Inferior parietal cortex (tissue), 1 donor: ENCODE results near the gene TMEM242.
"Not testable (repeated sequence)": the region's sequence is repeated elsewhere in the genome, so short reads cannot be mapped to it uniquely, and the experiment has no call there.

ENCODE experiments used
- DNase-seq: peaks from one replicate; pipeline ENCODE4 v3.0.0-alpha.2; 2016; ENCODE audit errors: extremely low spot score

Gene TMEM242

DNA sequence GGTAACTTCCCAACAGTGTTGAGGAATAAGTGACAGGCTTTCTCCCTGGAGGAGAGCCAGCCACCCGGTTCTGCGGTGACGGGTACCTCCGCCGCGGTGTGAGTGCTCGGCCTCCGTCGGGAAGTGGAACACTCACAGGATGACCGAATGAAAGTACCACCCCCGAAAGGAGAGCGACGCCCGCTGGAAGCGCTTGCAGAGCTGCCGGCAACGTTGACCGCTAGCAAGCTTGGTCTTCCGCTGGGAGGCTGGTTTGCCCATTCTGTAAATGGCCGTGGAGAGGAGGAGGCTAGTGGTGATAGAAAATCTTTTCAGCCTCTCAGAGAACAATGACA is 614 bp upstream of the TMEM242 start:
- no peak for DNase-seq

- no peak for DNase-seq
These were observed 496 bp downstream of the TMEM242 start for GRCh38 chr6:157322792-157323254.

DNA sequence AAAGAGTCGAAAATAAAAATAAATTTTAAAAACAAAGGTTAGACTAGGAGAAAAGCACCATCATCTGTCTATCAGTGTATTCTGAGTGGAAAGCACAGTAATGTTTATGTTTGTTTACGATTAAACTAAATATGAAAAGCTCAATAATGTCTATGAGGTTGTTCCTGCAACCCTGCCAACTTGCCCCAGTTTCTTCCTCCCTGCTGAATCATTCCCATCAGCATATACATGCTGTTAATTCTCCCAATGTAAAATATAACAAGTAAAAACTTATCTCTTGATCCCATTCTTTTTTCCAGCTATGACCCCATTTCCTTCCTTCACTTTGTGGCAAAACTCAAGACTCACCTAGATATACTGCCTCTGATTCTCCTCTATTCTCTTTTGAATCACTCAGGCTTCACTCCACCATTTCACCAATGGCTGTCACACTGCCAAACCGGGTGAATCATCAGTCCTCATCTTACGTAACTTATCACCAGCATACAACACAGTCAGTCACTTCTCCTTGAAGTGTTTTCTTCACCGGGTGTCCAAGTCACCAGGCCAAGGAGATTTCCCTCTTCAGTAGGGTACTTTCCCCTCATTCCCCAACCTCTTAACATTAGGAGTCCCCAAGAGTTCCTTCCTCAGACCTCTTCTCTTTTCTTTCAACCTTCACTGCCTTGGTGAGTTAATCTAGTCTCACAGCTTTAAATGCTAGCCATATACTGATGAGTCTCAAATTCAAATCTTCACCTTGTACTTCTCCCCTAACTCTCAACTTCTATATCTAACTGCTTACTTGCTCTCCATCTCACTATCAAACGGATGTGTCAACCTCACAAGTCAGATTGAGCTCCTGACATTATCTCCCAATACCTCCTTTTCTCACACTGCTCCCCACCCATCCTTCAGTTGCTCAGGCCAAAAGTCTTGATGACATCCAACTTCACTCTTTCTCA is 6.2 kb downstream of the TMEM242 start:
- DNase-seq, result peak; percentile 88

- DNase-seq, result peak; percentile 83
These were observed 8.5 kb downstream of the TMEM242 start for GRCh38 chr6:157314705-157315321.

DNA sequence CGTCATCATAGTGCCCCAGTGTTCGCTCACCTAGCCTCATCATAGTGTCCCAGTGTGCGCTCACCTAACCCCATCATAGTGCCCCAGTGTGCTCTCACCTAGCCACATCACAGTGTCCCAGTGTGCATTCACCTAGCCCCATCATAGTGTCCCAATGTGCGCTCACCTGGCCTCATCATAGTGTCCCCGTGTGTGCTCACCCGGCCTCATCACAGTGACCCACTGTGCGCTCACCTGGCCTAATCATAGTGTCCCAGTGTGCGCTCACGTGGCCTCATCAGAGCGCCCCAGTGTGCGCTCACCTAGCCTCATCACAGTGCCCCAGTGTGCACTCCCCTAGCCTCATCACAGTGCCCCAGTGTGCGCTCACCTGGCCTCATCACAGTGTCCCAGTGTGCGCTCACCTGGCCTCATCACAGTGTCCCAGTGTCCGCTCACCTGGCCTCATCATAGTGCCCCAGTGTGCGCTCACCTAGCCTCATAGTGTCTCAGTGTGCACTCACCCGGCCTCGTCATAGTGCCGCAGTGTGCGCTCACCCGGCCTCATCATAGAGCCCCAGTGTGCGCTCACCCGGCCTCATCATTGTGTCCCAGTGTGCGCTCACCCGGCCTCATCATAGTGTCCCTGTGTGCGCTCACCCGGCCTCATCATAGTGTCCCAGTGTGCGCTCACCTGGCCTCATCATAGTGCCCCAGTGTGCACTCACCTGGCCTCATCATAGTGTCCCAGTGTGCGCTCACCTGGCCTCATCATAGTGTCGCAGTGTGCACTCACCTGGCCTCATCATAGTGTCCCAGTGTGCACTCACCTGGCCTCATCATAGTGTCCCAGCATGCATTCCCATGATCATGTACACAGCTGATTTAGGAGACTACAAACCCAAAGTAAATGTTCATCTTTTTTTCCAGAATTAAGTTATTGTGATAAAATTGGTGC is 9.5 kb downstream of the TMEM242 start:
- no peak for DNase-seq

DNA sequence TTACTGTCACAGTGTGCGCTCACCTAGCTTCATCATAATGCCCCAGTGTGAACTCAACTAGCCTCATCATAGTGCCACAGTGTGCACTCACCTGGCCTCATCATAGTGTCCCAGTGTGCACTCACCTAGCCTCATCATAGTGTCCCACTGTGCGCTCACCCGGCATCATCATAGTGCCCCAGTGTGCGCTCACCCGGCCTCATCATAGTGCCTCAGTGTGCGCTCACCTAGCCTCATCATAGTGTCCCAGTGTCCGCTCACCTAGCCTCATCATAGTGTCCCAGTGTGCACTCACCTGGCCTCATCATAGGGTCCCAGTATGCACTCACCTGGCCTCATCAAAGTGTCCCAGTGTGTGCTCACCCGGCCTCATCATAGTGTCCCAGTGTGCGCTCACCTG is 10.6 kb downstream of the TMEM242 start:
- no peak for DNase-seq

DNA sequence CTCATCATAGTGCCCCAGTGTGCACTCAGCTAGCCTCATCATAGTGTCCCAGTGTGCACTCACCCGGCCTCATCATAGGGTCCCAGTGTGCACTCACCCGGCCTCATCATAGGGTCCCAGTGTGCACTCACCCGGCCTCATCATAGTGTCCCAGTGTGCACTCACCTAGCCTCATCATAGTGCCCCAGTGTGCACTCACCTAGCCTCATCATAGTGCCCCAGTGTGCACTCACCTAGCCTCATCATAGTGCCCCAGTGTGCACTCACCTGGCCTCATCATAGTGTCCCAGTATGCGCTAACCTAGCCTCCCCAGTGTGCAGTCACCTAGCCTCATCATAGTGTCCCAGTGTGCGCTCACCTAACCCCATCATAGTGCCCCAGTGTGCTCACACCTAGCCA is 12.6 kb downstream of the TMEM242 start:
- DNase-seq, result not testable (repeated sequence)

DNA sequence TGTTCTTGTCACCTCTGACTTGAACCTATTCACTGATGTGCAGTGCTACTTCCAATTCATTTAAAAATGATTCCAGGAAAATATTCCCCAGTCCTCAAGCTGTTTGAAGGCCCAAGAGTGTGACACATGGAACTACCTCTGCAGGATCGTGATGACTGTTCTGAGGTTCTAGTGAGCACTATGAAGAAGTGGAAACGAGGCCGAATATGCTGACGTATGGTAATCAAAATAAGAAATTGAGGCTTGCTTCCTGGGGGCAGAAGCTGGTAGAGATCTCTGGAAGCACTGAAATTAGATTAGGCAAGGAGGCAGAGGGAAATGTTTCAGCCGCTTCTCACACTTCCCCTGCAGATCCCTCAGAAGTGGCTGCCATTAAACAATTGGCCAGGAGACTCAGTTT is 15.7 kb downstream of the TMEM242 start:
- DNase-seq, result no peak

DNA sequence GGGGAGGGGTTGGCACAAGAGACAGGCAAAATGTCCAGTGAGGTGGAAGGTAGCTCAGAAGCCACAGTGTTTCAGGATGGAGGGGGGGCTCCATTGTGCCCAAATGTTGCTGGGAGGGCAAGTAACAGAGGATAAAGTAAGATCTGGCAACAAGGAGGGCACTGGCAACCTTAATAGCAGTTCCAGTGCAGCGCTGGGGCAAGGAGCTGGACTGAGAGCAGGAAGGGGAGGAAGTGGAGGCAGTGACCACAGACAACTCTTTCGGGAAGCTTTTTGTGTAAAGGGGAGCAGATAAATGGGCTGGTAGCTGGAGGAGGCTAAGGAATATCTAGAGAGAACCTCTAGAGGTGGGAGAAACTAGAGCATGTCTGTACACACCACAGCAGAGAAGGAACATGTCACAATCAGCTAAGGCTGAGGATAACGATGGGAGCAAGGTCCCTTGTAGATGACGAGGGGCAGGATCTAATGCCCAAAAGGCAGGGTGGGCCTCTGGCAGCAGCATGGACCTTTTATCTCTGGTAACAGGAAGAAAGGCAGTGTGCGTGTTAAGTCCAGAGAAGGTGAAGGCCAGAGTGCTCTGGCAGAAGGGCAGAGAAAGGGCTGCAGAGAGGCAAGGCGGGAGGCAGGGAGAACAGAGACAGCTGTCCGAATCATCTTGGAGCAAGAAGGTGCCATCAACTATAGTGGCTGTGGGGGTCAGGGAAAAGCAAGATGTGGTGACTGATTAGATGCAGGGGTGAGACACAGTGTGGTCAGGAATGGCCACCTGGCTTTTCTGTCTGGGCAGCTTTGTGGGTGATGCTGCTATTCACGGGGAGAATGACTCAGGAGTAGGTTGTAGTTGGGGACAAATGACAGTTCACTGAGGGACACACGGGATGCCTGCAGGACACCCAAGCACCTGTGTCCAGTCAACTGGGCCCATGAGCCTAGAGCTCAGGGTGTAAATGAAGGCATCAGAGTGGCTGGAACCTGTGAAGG is 17.4 kb downstream of the TMEM242 start:
- no peak for DNase-seq

GRCh38 chr6:157304899-157305663 is 18.2 kb downstream of the TMEM242 start:
- DNase-seq, result no peak

DNA sequence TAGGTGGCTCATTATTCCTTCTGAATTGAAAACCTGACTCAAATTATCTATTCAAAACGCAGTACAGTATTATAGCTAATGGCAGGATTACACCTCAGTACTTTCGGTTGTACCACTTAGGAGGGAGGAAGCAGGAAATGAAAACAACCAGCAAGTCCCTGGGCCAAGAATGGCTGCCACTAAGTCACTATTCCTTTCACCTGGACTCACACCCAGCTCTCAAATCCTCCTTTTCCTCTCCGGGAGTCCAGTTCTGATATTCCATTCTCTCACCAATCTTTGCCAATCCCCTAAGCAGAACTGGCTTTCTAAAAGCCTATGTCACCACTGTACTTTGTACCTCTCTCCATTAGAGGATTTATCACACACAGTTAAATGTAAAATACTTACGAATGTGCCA is 20.6 kb downstream of the TMEM242 start:
- no peak for DNase-seq

DNA sequence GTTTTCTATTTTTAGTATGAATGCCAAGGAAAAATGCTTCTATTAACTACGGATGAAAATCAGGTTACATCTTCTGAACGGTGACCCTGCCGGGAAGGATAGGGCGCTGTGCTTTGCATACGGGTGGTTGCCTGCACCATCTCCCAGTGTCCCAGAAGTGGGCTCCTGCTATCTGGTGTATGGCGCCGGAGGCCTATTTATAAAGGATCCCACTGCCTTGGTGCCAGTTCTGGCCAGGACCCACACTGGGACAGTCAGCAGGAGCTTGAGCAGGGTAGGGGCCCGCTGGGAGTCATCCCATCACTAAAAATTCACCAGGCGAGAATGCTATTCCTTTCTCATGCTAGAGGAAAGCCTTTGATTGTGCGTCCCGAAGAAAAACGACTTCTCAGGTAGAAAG is 22.9 kb downstream of the TMEM242 start:
- no peak for DNase-seq

DNA sequence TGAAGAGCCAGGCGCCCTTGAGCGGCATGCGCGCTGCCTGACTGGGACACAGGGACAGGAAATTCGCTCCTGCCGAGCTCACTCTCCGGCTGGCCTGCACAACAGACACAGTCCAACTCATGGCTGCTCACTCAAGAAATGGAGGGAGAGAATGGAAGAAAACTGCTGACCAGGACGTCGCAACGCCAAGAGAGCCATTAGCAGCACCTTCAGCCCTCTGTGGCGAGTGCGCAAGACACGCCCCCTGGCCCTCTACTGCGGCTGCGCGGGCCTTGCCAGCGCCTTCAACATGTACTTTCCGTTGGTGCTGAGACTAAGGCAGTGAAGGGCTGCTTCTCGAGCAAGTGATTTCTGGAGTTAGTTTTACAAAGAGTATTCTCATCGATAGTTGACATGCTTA is 23.3 kb downstream of the TMEM242 start:
- no peak for DNase-seq

DNA sequence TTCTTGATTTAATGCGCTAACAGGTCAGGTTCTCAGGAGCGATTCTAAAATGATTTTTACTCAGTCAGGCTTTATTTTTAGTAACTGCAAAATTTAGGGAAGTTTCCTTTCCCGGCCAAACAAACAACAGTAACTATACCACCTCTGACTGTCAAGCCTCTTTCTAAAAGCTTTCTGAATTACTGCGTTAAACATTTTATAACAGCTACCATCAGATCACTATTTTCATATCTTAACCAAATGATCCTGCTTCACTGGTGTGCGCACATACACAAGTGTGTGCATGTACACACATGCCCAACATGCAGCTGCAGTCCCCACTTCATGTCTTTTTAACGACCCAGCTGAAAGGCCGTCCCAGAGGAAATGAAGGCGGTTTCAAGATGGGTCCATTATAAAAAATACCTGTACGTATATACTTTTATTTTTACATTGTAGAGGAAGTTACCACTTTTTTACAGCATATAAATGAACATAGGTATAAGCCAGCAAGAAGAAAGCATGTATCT is 25.0 kb downstream of the TMEM242 start:
- DNase-seq, result no peak

DNA sequence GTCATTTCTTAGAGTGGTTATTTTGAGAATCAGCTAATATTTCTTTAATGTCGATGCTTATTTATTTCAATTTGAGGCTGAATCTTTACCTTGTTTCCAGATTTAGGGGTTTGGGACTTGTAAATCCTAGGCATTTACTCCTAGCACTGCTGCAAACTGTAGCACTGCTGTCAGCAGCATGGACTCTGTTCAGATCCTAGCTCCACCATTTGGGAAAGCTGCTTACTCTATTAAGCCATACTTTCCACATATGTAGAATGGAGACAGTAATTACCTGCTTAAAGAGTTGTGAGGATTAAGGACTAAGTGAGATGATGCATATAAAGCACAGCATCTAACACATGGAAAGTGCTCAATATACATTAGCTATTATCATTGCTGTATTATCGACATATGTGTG is 28.7 kb downstream of the TMEM242 start:
- DNase-seq, result no peak

DNA sequence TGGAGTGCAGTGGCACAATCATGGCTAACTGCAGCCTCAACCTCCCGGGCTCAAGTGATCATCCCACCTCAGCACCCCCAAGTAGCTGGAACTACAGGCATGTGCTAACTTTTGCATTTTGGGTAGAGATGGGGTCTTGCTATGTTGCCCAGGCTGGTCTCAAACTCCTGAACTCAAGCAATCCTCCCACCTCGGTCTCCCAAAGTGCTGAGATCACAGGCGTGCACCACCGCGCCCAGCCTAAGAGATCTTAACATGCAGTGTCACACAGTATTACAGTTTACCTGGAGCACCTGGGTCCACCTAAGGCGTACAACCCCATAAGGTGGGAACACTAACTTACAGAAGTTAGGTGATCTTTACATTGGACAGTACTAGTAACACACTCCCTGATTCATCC is 29.5 kb downstream of the TMEM242 start:
- no peak for DNase-seq

GRCh38 chr6:157292202-157292601 is 31.1 kb downstream of the TMEM242 start:
- DNase-seq, result no peak

DNA sequence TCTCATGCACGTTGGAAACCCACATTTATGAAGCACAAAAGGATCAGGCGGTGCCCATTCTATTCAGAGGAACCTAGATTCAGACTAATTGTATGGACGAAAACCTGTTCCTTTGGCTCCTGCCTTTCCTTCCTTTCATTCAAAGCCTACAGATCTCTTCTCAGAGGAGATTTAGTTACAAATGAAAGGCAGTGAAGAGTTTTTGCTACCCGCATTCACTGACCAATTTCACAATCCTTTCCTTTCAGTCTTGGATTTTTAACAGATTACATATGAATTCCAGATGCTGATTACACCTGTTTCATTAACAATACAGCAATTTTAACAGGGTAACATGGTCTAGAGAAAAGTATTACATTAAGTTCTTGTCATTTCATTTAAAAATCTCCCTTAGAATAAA is 32.0 kb downstream of the TMEM242 start:
- DNase-seq, result no peak

GRCh38 chr6:157290797-157291196 is 32.5 kb downstream of the TMEM242 start:
- no peak for DNase-seq

GRCh38 chr6:157289764-157290163 is 33.6 kb downstream of the TMEM242 start:
- DNase-seq, result no peak
